Measurements from ENCODE around the gene LAMTOR1. TPM values are rescaled to one million over a fixed set of nuclear protein-coding genes. Genes with fewer than 3 reads are reported as not detected.

LAMTOR1 gene
- total and polyA plus RNA-seq, 2 donors (not counting 1 experiment from before 2014, with no cell fraction given) = 71.0 to 104 TPM

GRCh38 chr11:72098741-72099140 lies 4.4 kb downstream of the LAMTOR1 start:
- DNase-seq (no peak), ATAC-seq (ENCODE audit: low read depth) (no peak)
- H3K9me3 Mint-ChIP-seq (ENCODE audit: insufficient read depth) = no peaks in the 10 kb centered on the region
- H3K4me3 Mint-ChIP-seq = no peak overlapping the region
- ChIA-PET CTCF (interaction anchor here (1.1 to 4.7 kb wide), 6 partner anchors 8 to 73 kb away, joined by 3 to 37 read pairs (median 4); partner anchors contain the start of gene ANAPC15), POLR2A (no interaction called here)
- Histone ChIP-seq H3K79me2 (ENCODE audit: control insufficient read depth, insufficient read depth, low read length) (peaks cover 61% of the 10 kb centered on the region), H3K27ac (ENCODE audit: low read length in 2 of 2) (no peak overlapping the region), H3K9ac (ENCODE audit: low read length) (no peak overlapping the region), H3K4me2 (replicated peaks; ENCODE audit: low read depth, low read length, poor library complexity, severe bottlenecking) (no peak overlapping the region), H3K27me3 (replicated peaks in 1 of 4; ENCODE audit: control extremely low read depth in 1 of 4, control insufficient read depth in 3 of 4, insufficient read depth in 4 of 4, low read length in 3 of 4) (no peaks in the 10 kb centered on the region), H3K9me3 (ENCODE audit: control extremely low read depth in 1 of 3, control insufficient read depth in 2 of 3, insufficient read depth in 1 of 3, low read length in 2 of 3) (peaks cover 0 to 5% (median 0%) of the 10 kb centered on the region in 3 donors), H3K4me1 (ENCODE audit: control insufficient read depth in 2 of 2, insufficient read depth in 2 of 2, low read length in 2 of 2) (peaks cover 23 to 32% of the 10 kb centered on the region in 2 donors), H4K20me1 (ENCODE audit: control insufficient read depth, insufficient read depth, low read length, poor library complexity, severe bottlenecking) (peaks cover 26% of the 10 kb centered on the region), H2AFZ (ENCODE audit: insufficient read depth, low read depth, low read length, poor library complexity, severe bottlenecking) (no peak overlapping the region), H3K4me3 (ENCODE audit: control extremely low read depth in 1 of 5, extremely low read depth in 1 of 5, insufficient read depth in 1 of 5, low read depth in 2 of 5, low read length in 4 of 5) (no peak overlapping the region), H3K36me3 (replicated peaks in 1 of 2; ENCODE audit: control extremely low read depth in 1 of 2, control insufficient read depth in 1 of 2, extremely low read depth in 1 of 2, insufficient read depth in 2 of 2, low read length in 1 of 2) (peaks cover 0 to 59% of the 10 kb centered on the region in 2 experiments)
- H3K4me1 Mint-ChIP-seq = peaks cover 36% of the 10 kb centered on the region
- intact Hi-C loops (cut with micrococcal nuclease) = no loop called here
- WGBS (ENCODE audit: insufficient coverage) = 100% methylated on average over 3 of the region's 3 CpGs
- TF ChIP-seq, protein P1, sequence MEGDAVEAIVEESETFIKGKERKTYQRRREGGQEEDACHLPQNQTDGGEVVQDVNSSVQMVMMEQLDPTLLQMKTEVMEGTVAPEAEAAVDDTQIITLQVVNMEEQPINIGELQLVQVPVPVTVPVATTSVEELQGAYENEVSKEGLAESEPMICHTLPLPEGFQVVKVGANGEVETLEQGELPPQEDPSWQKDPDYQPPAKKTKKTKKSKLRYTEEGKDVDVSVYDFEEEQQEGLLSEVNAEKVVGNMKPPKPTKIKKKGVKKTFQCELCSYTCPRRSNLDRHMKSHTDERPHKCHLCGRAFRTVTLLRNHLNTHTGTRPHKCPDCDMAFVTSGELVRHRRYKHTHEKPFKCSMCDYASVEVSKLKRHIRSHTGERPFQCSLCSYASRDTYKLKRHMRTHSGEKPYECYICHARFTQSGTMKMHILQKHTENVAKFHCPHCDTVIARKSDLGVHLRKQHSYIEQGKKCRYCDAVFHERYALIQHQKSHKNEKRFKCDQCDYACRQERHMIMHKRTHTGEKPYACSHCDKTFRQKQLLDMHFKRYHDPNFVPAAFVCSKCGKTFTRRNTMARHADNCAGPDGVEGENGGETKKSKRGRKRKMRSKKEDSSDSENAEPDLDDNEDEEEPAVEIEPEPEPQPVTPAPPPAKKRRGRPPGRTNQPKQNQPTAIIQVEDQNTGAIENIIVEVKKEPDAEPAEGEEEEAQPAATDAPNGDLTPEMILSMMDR (IDR thresholded peaks at IDR 0.05) = no peak
- no peak for TF ChIP-seq EZH2 (IDR thresholded peaks at IDR 0.05; ENCODE audit: borderline replicate concordance, insufficient read depth, low read depth, low read length, poor library complexity, severe bottlenecking)
- no peaks in the 10 kb centered on the region for H3K27me3 Mint-ChIP-seq
- H3K27ac Mint-ChIP-seq = no peak overlapping the region

- ATAC-seq (ENCODE audit: low read depth) (peak; percentile 99), DNase-seq (peak; percentile 85)
- H3K4me2 ChIP-seq (replicated peaks; ENCODE audit: low read depth, low read length, poor library complexity, severe bottlenecking) = peak overlapping the region; percentile 7
- no peaks in the 10 kb centered on the region for H3K27me3 ChIP-seq (replicated peaks in 1 of 4; ENCODE audit: control extremely low read depth in 1 of 4, control insufficient read depth in 3 of 4, insufficient read depth in 4 of 4, low read length in 3 of 4)
- peaks cover 0 to 33% of the 10 kb centered on the region in 2 experiments for H3K36me3 ChIP-seq (replicated peaks in 1 of 2; ENCODE audit: control extremely low read depth in 1 of 2, control insufficient read depth in 1 of 2, extremely low read depth in 1 of 2, insufficient read depth in 2 of 2, low read length in 1 of 2)
- H3K4me3 ChIP-seq (ENCODE audit: control extremely low read depth in 1 of 5, extremely low read depth in 1 of 5, insufficient read depth in 1 of 5, low read depth in 2 of 5, low read length in 4 of 5) = no peak overlapping the region
- H4K20me1 ChIP-seq (ENCODE audit: control insufficient read depth, insufficient read depth, low read length, poor library complexity, severe bottlenecking) = no peaks in the 10 kb centered on the region
- TF ChIP-seq, protein P1 (IDR thresholded peaks at IDR 0.05) = peak; percentile 82
- TF ChIP-seq EZH2 (IDR thresholded peaks at IDR 0.05; ENCODE audit: borderline replicate concordance, insufficient read depth, low read depth, low read length, poor library complexity, severe bottlenecking) = no peak
- WGBS (ENCODE audit: insufficient coverage) = 6% methylated on average over 2 of the region's 4 CpGs
- peaks cover 7 to 14% of the 10 kb centered on the region in 2 donors for H3K4me1 ChIP-seq (ENCODE audit: control insufficient read depth in 2 of 2, insufficient read depth in 2 of 2, low read length in 2 of 2)
- no peaks in the 10 kb centered on the region for H3K9me3 ChIP-seq (ENCODE audit: control extremely low read depth in 1 of 3, control insufficient read depth in 2 of 3, insufficient read depth in 1 of 3, low read length in 2 of 3)
- peak overlapping the region; percentile 7 to 25 for H3K27ac ChIP-seq (ENCODE audit: low read length in 2 of 2)
- intact Hi-C loops (cut with micrococcal nuclease) = loop anchor here (1.0 kb wide), 2 partner anchors 11 to 114 kb away; partner anchors contain the start of genes LRRC51 and NUMA1
- ChIA-PET POLR2A (interaction anchor here (1.2 to 1.5 kb wide), 2 partner anchors 21 to 51 kb away, joined by 4 to 6 read pairs; partner anchors contain the start of gene ANAPC15), CTCF (interaction anchor here (0.6 to 7.2 kb wide), 28 partner anchors 9 to 339 kb away, joined by 3 to 292 read pairs (median 4); partner anchors contain the start of genes ANAPC15, IL18BP, LAMTOR1 and RNF121)
- Mint-ChIP-seq H3K4me3 (no peak overlapping the region), H3K9me3 (ENCODE audit: insufficient read depth) (no peaks in the 10 kb centered on the region), H3K4me1 (peaks cover 16% of the 10 kb centered on the region), H3K27ac (peak overlapping the region; percentile 73), H3K27me3 (no peaks in the 10 kb centered on the region)
- H3K9ac ChIP-seq (ENCODE audit: low read length) = no peak overlapping the region
- no peaks in the 10 kb centered on the region for H3K79me2 ChIP-seq (ENCODE audit: control insufficient read depth, insufficient read depth, low read length)
- no peak overlapping the region for H2AFZ ChIP-seq (ENCODE audit: insufficient read depth, low read depth, low read length, poor library complexity, severe bottlenecking)
These were observed 11.8 kb downstream of the LAMTOR1 start for GRCh38 chr11:72091292-72091691.

All from B cell (primary cell).